HFF-Myc (cell line): ENCODE measurements around the gene ADRB2.

Experiments
- DNase-seq: peaks from one replicate; pipeline ENCODE4 v3.0.0-alpha.2; 2011; ENCODE audit warnings: low read depth; ENCODE audit errors: extremely low read depth
- H3K4me3 ChIP-seq: replicated peaks from 2 replicates; pipeline ENCODE4 v1.5.1; 2011; ENCODE audit warnings: low read depth, mild to moderate bottlenecking, control low read depth, low read length
- CTCF ChIP-seq: IDR thresholded peaks from 2 replicates; pipeline ENCODE4 v1.5.1; 2012; ENCODE audit warnings: mild to moderate bottlenecking, low read depth, low read length, control low read depth; ENCODE audit errors: missing control alignments

ADRB2 gene

GRCh38 chr5:148788636-148789035 lies 37.8 kb upstream of the ADRB2 start:
- TF ChIP-seq CTCF: no peak
- DNase-seq: no peak
- H3K4me3 ChIP-seq: no peak overlapping the region

- DNase-seq: no peak
- TF ChIP-seq CTCF: no peak
- no peak overlapping the region for H3K4me3 ChIP-seq
Observed at GRCh38 chr5:148790545-148791333, 35.7 kb upstream of the ADRB2 start.

GRCh38 chr5:148791334-148791667 lies 35.1 kb upstream of the ADRB2 start:
- DNase-seq: no peak
- TF ChIP-seq CTCF: no peak
- H3K4me3 ChIP-seq: no peak overlapping the region

GRCh38 chr5:148791696-148792095 lies 34.7 kb upstream of the ADRB2 start:
- DNase-seq: no peak

DNA sequence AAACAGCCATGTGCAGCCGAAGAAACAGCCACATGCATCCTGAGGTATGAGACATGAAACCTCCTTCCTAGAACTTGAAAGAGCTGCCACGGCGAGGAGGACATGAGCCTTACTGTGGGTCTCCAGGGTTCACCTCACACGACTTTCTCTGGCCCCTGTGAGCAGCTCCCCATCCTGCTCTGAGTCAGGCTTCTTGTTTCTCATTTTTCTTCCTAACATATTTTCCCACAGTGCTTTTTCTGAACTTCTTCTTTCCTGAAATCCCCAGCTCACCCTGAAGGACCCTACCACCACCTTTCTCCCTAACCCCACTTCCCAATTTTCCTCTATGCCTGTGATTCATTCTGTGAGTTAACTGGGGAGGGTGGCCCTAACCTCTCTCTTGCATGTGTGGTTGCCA lies 33.7 kb upstream of the ADRB2 start:
- no peak overlapping the region for H3K4me3 ChIP-seq
- DNase-seq: no peak
- no peak for TF ChIP-seq CTCF

More at GRCh38 chr5:148791696-148792095, 34.7 kb upstream of the ADRB2 start:
- no peak overlapping the region for H3K4me3 ChIP-seq
- TF ChIP-seq CTCF: no peak

- no peak for TF ChIP-seq CTCF
- no peak for DNase-seq
- no peak overlapping the region for H3K4me3 ChIP-seq
Observed at GRCh38 chr5:148793261-148793660, 33.1 kb upstream of the ADRB2 start.

DNA sequence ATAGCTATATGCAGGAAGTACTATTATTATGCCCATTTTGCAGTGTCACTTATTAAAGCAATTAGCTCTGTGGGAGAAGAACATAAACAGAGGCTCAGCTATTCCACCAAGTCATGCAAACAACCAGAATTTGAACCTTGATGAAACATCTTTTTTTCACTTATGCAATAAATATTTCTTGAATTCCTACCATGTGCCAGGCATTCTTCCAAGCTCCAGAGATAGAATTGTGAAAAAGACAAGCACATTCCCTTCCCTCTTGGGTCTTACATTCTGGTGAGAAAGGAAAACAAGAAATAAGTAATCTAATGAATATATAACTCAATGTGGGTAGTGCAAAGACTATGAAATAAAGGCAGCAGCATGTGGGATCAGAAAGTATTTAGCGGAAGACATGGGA lies 32.1 kb upstream of the ADRB2 start:
- no peak for DNase-seq
- no peak for TF ChIP-seq CTCF
- no peak overlapping the region for H3K4me3 ChIP-seq
